H1 (cell line): Measurements from ENCODE around the gene GABRG3. TPM values are rescaled to one million over a fixed set of nuclear protein-coding genes. Genes with fewer than 3 reads are reported as not detected.

Experiments used
- CTCF ChIA-PET: fragments of 300-600 bp; sonication (Branson Sonifier 250); formaldehyde crosslinking; loops from one replicate; lab custom pipeline; 2021; ENCODE audit not compliant: partially characterized antibody; lab: Charles Lee
- POLR2A ChIA-PET: fragments of 300-600 bp; sonication (Branson Sonifier 250); formaldehyde crosslinking; loops from one replicate; lab custom pipeline; 2021; ENCODE audit warnings: inconsistent platforms; ENCODE audit not compliant: partially characterized antibody; lab: Charles Lee
- DNase-seq, 2 experiments: peaks; one replicate each; pipeline versions ENCODE4 v3.0.0 to v3.0.0-alpha.2; 2010 to 2022; ENCODE audit warnings: low spot score in 2 of 2, low read depth in 1 of 2, mixed read lengths in 1 of 2
- FAIRE-seq: peaks from 2 replicates; lab custom pipeline; 2011; peaks lifted over from hg19 to GRCh38; lab: Jason Lieb, UNC
- H2AFZ ChIP-seq: 2 replicates; pipeline ENCODE4 v1.8.1; 2012; ENCODE audit warnings: low read length, inconsistent platforms
- H2AK5ac ChIP-seq: 2 replicates; pipeline ENCODE4 v1.6.1; 2013; ENCODE audit warnings: low read depth, low read length
- H2BK120ac ChIP-seq: replicated peaks from 2 replicates; pipeline ENCODE3; 2013; ENCODE audit warnings: low read depth, low read length, inconsistent platforms
- H2BK12ac ChIP-seq: 2 replicates; pipeline ENCODE4 v1.6.1; 2013; ENCODE audit warnings: low read depth, low read length
- H2BK15ac ChIP-seq: 2 replicates; pipeline ENCODE4 v1.6.1; 2013; ENCODE audit warnings: low read length
- H2BK20ac ChIP-seq: 2 replicates; pipeline ENCODE4 v1.6.1; 2013; ENCODE audit warnings: low read length
- H2BK5ac ChIP-seq: 2 replicates; pipeline ENCODE4 v1.6.1; 2013; ENCODE audit warnings: low read depth, low read length
- H3K14ac ChIP-seq: 2 replicates; pipeline ENCODE4 v1.6.1; 2013; ENCODE audit warnings: inconsistent platforms; ENCODE audit not compliant: insufficient read length
- H3K18ac ChIP-seq: 2 replicates; pipeline ENCODE4 v1.6.1; 2013; ENCODE audit warnings: low read length; ENCODE audit errors: extremely low read depth
- H3K23ac ChIP-seq: 2 replicates; pipeline ENCODE4 v1.6.1; 2013; ENCODE audit warnings: inconsistent platforms; ENCODE audit not compliant: insufficient read length
- H3K23me2 ChIP-seq: 2 replicates; pipeline ENCODE4 v1.6.1; 2013; ENCODE audit warnings: low read depth, low read length
- H3K27ac ChIP-seq: 2 replicates; pipeline ENCODE4 v1.6.1; 2011; ENCODE audit warnings: low read depth, low read length, inconsistent platforms
- H3K27me3 ChIP-seq, 4 experiments: replicated peaks in 1 of 4; 1 replicate in 1 of 4; 2 replicates in 3 of 4; pipeline versions ENCODE4 v1.6.1 to v1.8.1; 2011 to 2013; ENCODE audit warnings: low read length in 3 of 4, mild to moderate bottlenecking in 3 of 4, inconsistent platforms in 2 of 4, mixed read lengths in 2 of 4, moderate library complexity in 1 of 4; ENCODE audit not compliant: control insufficient read depth in 3 of 4, insufficient read depth in 3 of 4; ENCODE audit errors: extremely low read depth in 1 of 4
- H3K36me3 ChIP-seq, 4 experiments: 2 replicates each; pipeline versions ENCODE4 v1.6.1 to v1.8.1; 2011 to 2013; ENCODE audit warnings: mild to moderate bottlenecking in 4 of 4, low read length in 3 of 4, moderate library complexity in 2 of 4, control low read depth in 1 of 4, inconsistent platforms in 1 of 4; ENCODE audit not compliant: insufficient read depth in 4 of 4, control insufficient read depth in 2 of 4
- H3K4ac ChIP-seq: replicated peaks from 2 replicates; pipeline ENCODE3; 2013; ENCODE audit warnings: low read length, low read depth, mixed read lengths, inconsistent platforms; ENCODE audit not compliant: insufficient read length
- H3K4me1 ChIP-seq, 4 experiments: replicated peaks in 1 of 4; 1 replicate in 1 of 4; 2 replicates in 3 of 4; pipeline versions ENCODE4 v1.6.1 to v1.8.1; 2011 to 2013; ENCODE audit warnings: low read length in 3 of 4, inconsistent platforms in 2 of 4, mixed read lengths in 1 of 4; ENCODE audit not compliant: insufficient read depth in 4 of 4, control insufficient read depth in 3 of 4
- H3K4me2 ChIP-seq, 2 experiments: 2 replicates each; pipeline versions ENCODE4 v1.6.1 to v1.8.1; 2011 to 2013; ENCODE audit warnings: low read depth in 2 of 2, low read length in 2 of 2, control low read depth in 1 of 2, inconsistent platforms in 1 of 2, mild to moderate bottlenecking in 1 of 2; ENCODE audit not compliant: insufficient read depth in 1 of 2
- H3K4me3 ChIP-seq, 4 experiments: fragments of 200-600, 300-600 bp in 1 of 4; sonication (generic), shearing (Covaris generic), sonication (Bioruptor Twin) in 1 of 4; 2 replicates each; pipeline versions ENCODE4 v1.5.1 to v1.8.1; 2011 to 2016; ENCODE audit warnings: low read length in 4 of 4, low read depth in 3 of 4, control low read depth in 2 of 4, inconsistent platforms in 2 of 4, mild to moderate bottlenecking in 2 of 4, mixed read lengths in 1 of 4, moderate library complexity in 1 of 4; ENCODE audit not compliant: insufficient read depth in 2 of 4; ENCODE audit errors: extremely low read depth in 1 of 4
- H3K56ac ChIP-seq: replicated peaks from 2 replicates; pipeline ENCODE3; 2013; ENCODE audit warnings: low read depth, mild to moderate bottlenecking, mixed read lengths, low read length, inconsistent platforms; ENCODE audit not compliant: insufficient read length
- H3K79me1 ChIP-seq: 2 replicates; pipeline ENCODE4 v1.6.1; 2013; ENCODE audit warnings: low read depth, low read length, control low read depth
- H3K79me2 ChIP-seq, 2 experiments: 2 replicates each; pipeline versions ENCODE4 v1.6.1 to v1.8.1; 2012 to 2013; ENCODE audit warnings: low read length in 2 of 2, mild to moderate bottlenecking in 2 of 2, inconsistent platforms in 1 of 2; ENCODE audit not compliant: insufficient read depth in 2 of 2, control insufficient read depth in 1 of 2
- H3K9ac ChIP-seq, 4 experiments: replicated peaks in 1 of 4; 1 replicate in 1 of 4; 2 replicates in 3 of 4; pipeline versions ENCODE4 v1.6.1 to v1.8.1; 2011 to 2013; ENCODE audit warnings: low read depth in 3 of 4, low read length in 3 of 4, control low read depth in 2 of 4, mild to moderate bottlenecking in 2 of 4, moderate library complexity in 2 of 4, inconsistent platforms in 1 of 4; ENCODE audit errors: extremely low read depth in 1 of 4
- H3K9me3 ChIP-seq, 2 experiments: 2 replicates each; pipeline versions ENCODE4 v1.6.1 to v1.8.1; 2012 to 2013; ENCODE audit warnings: mild to moderate bottlenecking in 2 of 2, moderate library complexity in 2 of 2, control low read depth in 1 of 2, inconsistent platforms in 1 of 2, low read depth in 1 of 2, low read length in 1 of 2, mixed read lengths in 1 of 2; ENCODE audit not compliant: insufficient read depth in 2 of 2
- H4K20me1 ChIP-seq, 2 experiments: replicated peaks in 1 of 2; 2 replicates each; pipeline versions ENCODE3 to v1.8.1; 2011 to 2013; ENCODE audit warnings: inconsistent platforms in 2 of 2, low read length in 2 of 2, mild to moderate bottlenecking in 1 of 2; ENCODE audit not compliant: insufficient read depth in 2 of 2, control insufficient read depth in 1 of 2
- H4K5ac ChIP-seq: 2 replicates; pipeline ENCODE4 v1.6.1; 2013; ENCODE audit warnings: low read length, low read depth, mixed read lengths, inconsistent platforms; ENCODE audit not compliant: insufficient read length
- H4K8ac ChIP-seq: 2 replicates; pipeline ENCODE4 v1.8.0; 2013; ENCODE audit warnings: mild to moderate bottlenecking, moderate library complexity, low read length, inconsistent platforms; ENCODE audit not compliant: insufficient read depth; ENCODE audit errors: extremely low read depth
- H4K91ac ChIP-seq: replicated peaks from 2 replicates; pipeline ENCODE3; 2013; ENCODE audit warnings: low read length, mixed read lengths, inconsistent platforms; ENCODE audit not compliant: insufficient read length
- BRCA1 ChIP-seq: IDR thresholded peaks from 2 replicates; pipeline ENCODE4 v1.6.1; 2012; ENCODE audit warnings: low read depth, low read length, improper control_type of control experiment
- GTF2F1 ChIP-seq: IDR thresholded peaks from 2 replicates; pipeline ENCODE4 v1.6.1; 2012; ENCODE audit warnings: low read depth, low read length, improper control_type of control experiment, borderline replicate concordance
- KDM4A ChIP-seq: IDR thresholded peaks from one replicate; pipeline ENCODE4 v1.7.1; 2012; ENCODE audit warnings: low read depth, mild to moderate bottlenecking, moderate library complexity, low read length, inconsistent platforms; ENCODE audit not compliant: severe bottlenecking
- KDM5A ChIP-seq: fragments of 200-600 bp; IDR thresholded peaks from 2 replicates; pipeline ENCODE4 v1.7.1; 2012; ENCODE audit warnings: mild to moderate bottlenecking, low read length, inconsistent platforms, mixed read lengths
- NRF1 ChIP-seq: IDR thresholded peaks from 2 replicates; pipeline ENCODE4 v1.6.1; 2011; ENCODE audit warnings: mild to moderate bottlenecking, low read depth, low read length, improper control_type of control experiment
- POLR2AphosphoS5 ChIP-seq: IDR thresholded peaks from 2 replicates; pipeline ENCODE4 v1.6.1; 2011; ENCODE audit warnings: low read depth, low read length
- SP1 ChIP-seq: IDR thresholded peaks from 2 replicates; pipeline ENCODE4 v1.6.1; 2011; ENCODE audit warnings: low read depth, low read length
- SUZ12 ChIP-seq: fragments of 200-600 bp; sonication (generic); IDR thresholded peaks from 2 replicates; pipeline ENCODE4 v1.6.1; 2012; ENCODE audit warnings: mild to moderate bottlenecking, inconsistent platforms, low read length, moderate library complexity, mixed read lengths
- TAF7 ChIP-seq: optimal IDR thresholded peaks from 2 replicates; pipeline ENCODE3; 2011; ENCODE audit warnings: low read depth, mild to moderate bottlenecking, inconsistent platforms, low read length, moderate library complexity, borderline replicate concordance
- whole genome bisulfite sequencing, 2 experiments: shearing (Covaris generic) in 1 of 2; methylation state at CpG; one replicate each; pipeline versions ENCODE4 v1.1.6 to v1.1.7; 2013 to 2015; ENCODE audit warnings: low lambda C conversion rate in 2 of 2, mixed read lengths in 2 of 2, inconsistent platforms in 1 of 2, low coverage in 1 of 2, missing lambda C conversion rate in 1 of 2; ENCODE audit not compliant: insufficient replicate concordance in 2 of 2, insufficient coverage in 1 of 2, insufficient read length in 1 of 2; ENCODE audit errors: extremely low coverage in 1 of 2, missing lambda C conversion rate in 1 of 2; 5-methylcytosine and 5-hydroxymethylcytosine counted together
- polyA plus RNA-seq, 7 experiments: library from polyadenylated mRNA; depleted of rRNA in 3 of 7; stranded (reverse) in 5 of 7; unstranded in 2 of 7; fragments of >200 nt in 5 of 7; fragments of 200-250 nt in 2 of 7; gene quantifications; 1 replicate in 5 of 7; 2 replicates in 1 of 7; 4 replicates in 1 of 7; pipeline versions ENCODE4 v1.2.1 to v1.2.3, GENCODE V29; 2011 to 2013; ENCODE audit warnings: missing spikeins in 2 of 7, mixed read lengths in 2 of 7
- total RNA-seq: library from RNA; stranded (reverse); fragmentation: NEBNext Ultra II Directional; extraction: Animal tissue kit (Norgen Biotek cat#: 25700); gene quantifications from 2 replicates; pipeline ENCODE4 v1.2.1, GENCODE V29; 2021

Gene GABRG3
- total and polyA plus RNA-seq, 2 of the 8 experiments (the other 6 are each of a cell fraction or from before 2014, with no cell fraction given), result 0.17 to 0.80 TPM

- Histone ChIP-seq H3K14ac (no peak overlapping the region), H2BK12ac (no peak overlapping the region), H3K56ac (no peak overlapping the region), H2BK15ac (no peak overlapping the region), H2BK120ac (no peak overlapping the region), H2AK5ac (no peak overlapping the region), H3K4me1 (peaks cover 0 to 3% (median 1%) of the 10 kb centered on the region in 4 experiments; a peak in 4 of 7 replicates), H3K9ac (no peak overlapping the region), H3K23me2 (no peaks in the 10 kb centered on the region), H2BK5ac (no peak overlapping the region), H3K4me3 (no peak overlapping the region), H3K79me1 (no peaks in the 10 kb centered on the region), H3K9me3 (peaks cover 7 to 11% of the 10 kb centered on the region in 2 experiments; a peak in 3 of 4 replicates), H3K4ac (no peak overlapping the region)
- 88% methylated on average over 4 of the region's 4 CpGs; no CpG with 5 or more reads in 1 of the 2 experiments for WGBS, 2 experiments
- no peak for FAIRE-seq
- POLR2A ChIA-PET, result no interaction called here
- TF ChIP-seq GTF2F1 (no peak), KDM4A (no peak), NRF1 (no peak), BRCA1 (no peak), TAF7 (no peak), POLR2AphosphoS5 (no peak), SUZ12 (no peak), SP1 (no peak), KDM5A (no peak)
- TF ChIP-seq, all 59 proteins: peak for 0
- CTCF ChIA-PET, result interaction anchor here (1.0 to 1.5 kb wide), 5 partner anchors 16 to 293 kb away, joined by 3 to 4 read pairs (median 4); no protein-coding TSS in a partner anchor
- Histone ChIP-seq H4K8ac (no peak overlapping the region), H2BK20ac (no peak overlapping the region), H3K79me2 (no peaks in the 10 kb centered on the region), H3K18ac (no peak overlapping the region), H4K5ac (no peak overlapping the region), H3K4me2 (no peak overlapping the region), H2AFZ (no peak overlapping the region), H3K27ac (no peak overlapping the region), H4K91ac (no peak overlapping the region), H3K27me3 (no peaks in the 10 kb centered on the region), H3K23ac (no peak overlapping the region), H3K36me3 (no peaks in the 10 kb centered on the region), H4K20me1 (no peaks in the 10 kb centered on the region)
- no peak for DNase-seq
Measured at GRCh38 chr15:27065785-27066184, 94.8 kb downstream of the GABRG3 start.
